Fibroblast of the aortic adventitia (primary cell): ENCODE results near the gene DMGDH. TPM values are rescaled to one million over a fixed set of nuclear protein-coding genes. Genes with fewer than 3 reads are reported as not detected.

ENCODE experiments used
- DNase-seq: peaks from one replicate; pipeline ENCODE4 v3.0.0-alpha.2; 2010; ENCODE audit warnings: low read depth
- H3K4me3 ChIP-seq: 2 replicates; pipeline ENCODE4 v1.5.1; 2011; ENCODE audit warnings: low read depth, mild to moderate bottlenecking, control low read depth, low read length, moderate library complexity
- CTCF ChIP-seq: IDR thresholded peaks from 2 replicates; pipeline ENCODE4 v1.5.1; 2011; ENCODE audit warnings: mild to moderate bottlenecking, low read length, control low read depth, inconsistent platforms; ENCODE audit not compliant: insufficient read depth
- total RNA-seq: library from RNA; depleted of rRNA; stranded (reverse); fragments of >200 nt; gene quantifications from 2 replicates; pipeline ENCODE4 v1.2.3, GENCODE V29; 2012; ENCODE audit warnings: low replicate concordance

DMGDH gene
- total RNA-seq, 1 donor: 4.2 TPM

GRCh38 chr5:79008362-79008761, 61.1 kb downstream of the DMGDH start:
- TF ChIP-seq CTCF: no peak
- DNase-seq: no peak
- no peak overlapping the region for H3K4me3 ChIP-seq

GRCh38 chr5:79007872-79008271, 61.6 kb downstream of the DMGDH start:
- no peak for DNase-seq
- no peak overlapping the region for H3K4me3 ChIP-seq
- no peak for TF ChIP-seq CTCF

- DNase-seq: no peak
- H3K4me3 ChIP-seq: no peak overlapping the region
- TF ChIP-seq CTCF: no peak
These were observed 63.4 kb downstream of the DMGDH start for GRCh38 chr5:79005936-79006631.

GRCh38 chr5:79005151-79005550, 64.3 kb downstream of the DMGDH start:
- no peak overlapping the region for H3K4me3 ChIP-seq
- no peak for DNase-seq
- TF ChIP-seq CTCF: no peak

- no peak for TF ChIP-seq CTCF
- DNase-seq: peak; percentile 27
- no peak overlapping the region for H3K4me3 ChIP-seq
These were observed 67.1 kb downstream of the DMGDH start for GRCh38 chr5:79002374-79002773.

- H3K4me3 ChIP-seq: no peak overlapping the region
- DNase-seq: no peak
- TF ChIP-seq CTCF: no peak
These were observed 68.0 kb downstream of the DMGDH start for GRCh38 chr5:79001471-79001870.

GRCh38 chr5:78997090-78997489, 72.4 kb downstream of the DMGDH start:
- no peak for DNase-seq
- TF ChIP-seq CTCF: no peak
- no peak overlapping the region for H3K4me3 ChIP-seq
